GM18508 (cell line): ENCODE measurements around the gene CIAO2A.
"Not testable (repeated sequence)": the region's sequence is repeated elsewhere in the genome, so short reads cannot be mapped to it uniquely, and the experiment has no call there.

Source experiments
- ATAC-seq: cut with Tn5 transposase; IDR thresholded peaks from one replicate; pipeline ENCODE4 v1.9.1; 2021; ENCODE audit warnings: moderate number of reproducible peaks; ENCODE audit not compliant: insufficient read depth, unreplicated experiment

The CIAO2A gene

GRCh38 chr15:64072812-64073211 lies 20.8 kb downstream of the CIAO2A start:
- ATAC-seq = no peak

DNA sequence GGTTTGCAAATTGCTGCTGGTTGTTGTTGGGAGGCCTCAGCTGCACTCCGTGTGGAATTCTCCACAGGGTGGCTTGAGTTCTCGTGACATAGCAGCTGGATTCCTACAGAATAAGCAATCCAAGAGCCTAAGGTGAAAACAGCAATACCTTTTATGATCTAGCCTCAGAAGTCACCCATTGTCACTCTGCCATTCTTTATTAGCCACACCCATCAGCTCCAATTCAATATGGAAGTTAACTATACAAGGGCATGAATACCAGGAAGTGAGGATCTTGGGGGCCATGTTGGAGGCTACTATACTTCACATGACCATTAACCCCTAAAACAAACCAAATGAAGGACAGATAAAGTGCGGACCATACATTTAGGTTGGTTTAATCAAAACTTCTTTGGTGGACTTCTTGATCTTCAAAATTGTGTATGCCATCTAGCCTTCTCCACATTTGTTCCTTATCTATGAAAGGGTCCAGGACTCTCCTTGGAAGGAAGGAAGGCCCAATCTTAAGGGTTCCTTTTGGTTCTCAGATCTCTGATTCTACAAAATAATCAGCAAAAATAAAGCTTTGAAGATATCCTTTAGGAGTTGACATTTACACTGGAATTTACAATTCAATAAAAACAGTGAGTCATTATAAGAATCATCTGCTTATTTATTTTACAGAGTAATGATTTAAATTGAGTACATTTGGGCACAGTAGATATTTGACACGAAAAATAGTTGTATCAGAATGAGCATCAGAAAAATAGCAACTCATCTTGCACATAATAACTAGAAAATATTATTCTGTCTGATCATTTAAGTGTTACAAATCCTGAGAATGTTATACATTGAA lies 21.5 kb downstream of the CIAO2A start:
- ATAC-seq = no peak

DNA sequence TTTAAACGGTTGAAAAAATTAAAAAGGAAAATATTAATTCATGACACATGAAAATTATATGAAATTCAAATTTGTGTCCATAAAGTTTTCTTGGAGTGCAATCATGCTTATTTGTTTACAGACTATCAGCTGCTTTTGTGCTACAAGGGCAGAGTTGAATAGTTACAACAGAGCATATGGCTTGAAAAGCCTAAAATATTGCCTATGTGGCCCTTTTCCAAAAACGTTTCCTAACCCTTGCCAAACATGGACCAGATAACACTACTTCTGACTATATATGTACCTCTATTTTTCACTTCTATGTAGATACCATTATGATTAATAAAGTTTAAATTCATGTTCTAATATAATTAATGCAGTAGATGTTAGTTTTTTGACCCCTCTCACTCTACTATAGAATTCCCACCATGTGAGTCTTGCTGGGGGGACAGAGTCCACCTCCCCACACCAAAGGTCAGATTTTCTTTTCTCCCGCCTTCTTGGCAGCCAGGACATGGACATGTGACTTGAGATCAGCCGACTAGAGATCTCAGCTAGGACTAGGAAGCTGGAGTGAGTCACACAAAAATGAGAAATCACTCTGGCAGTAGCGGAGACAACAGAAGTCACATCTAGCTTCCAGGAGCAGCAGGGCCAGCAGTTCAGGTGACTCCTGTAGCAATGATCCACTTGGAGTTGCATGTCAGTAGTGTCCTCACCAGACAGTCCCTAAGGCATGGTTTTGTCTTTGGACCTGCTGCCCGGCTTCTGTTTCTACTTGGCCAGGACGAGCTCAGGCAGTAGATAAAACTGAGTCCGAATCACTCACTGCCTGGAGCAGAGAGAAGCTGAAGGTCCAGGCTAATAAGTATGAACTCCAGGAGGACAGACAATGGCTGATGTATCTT lies 22.4 kb downstream of the CIAO2A start:
- no peak for ATAC-seq

DNA sequence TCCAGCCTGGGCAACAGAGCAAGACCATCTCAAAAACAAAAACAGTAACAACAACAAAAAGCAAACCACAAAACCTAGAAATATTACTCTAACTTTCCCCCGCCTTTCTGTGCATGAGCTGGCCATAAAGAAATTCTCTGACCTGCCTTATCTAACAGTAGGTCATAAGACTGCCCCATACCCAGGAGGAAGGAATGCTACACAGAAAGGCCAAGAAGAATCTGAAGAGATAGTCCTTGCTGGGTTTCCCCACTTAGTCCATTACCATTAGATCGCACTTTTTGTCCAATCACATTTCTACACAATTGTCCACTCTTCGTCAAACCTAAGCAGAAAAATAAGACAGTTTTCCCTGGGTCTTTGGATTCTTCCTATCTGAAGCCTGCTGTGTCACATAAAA lies 23.5 kb downstream of the CIAO2A start:
- ATAC-seq = no peak

- ATAC-seq = no peak
Observed at GRCh38 chr15:64068133-64068532, 25.5 kb downstream of the CIAO2A start.

DNA sequence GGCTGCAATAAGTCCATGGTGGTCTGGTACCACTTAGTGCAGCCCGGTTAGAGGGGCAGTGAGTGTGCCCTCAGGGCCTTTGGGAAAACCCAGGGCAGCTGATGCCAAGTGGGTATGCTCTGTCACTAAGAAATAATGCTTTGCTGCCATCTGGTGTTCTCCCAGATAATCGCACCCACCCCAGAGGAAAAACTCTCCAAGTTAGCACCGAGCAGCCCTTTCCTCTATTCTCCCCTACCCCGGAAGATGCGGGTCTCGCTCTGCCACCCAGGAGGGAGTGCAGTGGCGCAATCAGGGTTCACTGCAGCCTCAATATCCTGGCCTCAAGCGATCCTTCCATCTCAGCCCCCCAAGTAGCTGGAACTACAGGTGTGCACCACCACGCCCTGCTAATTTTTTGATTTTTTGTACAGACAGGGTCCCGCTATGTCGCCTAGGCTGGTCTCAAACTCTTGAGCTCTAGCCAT lies 26.0 kb downstream of the CIAO2A start:
- no peak for ATAC-seq

GRCh38 chr15:64066451-64066850 lies 27.2 kb downstream of the CIAO2A start:
- ATAC-seq = no peak

- ATAC-seq = no peak
Observed at GRCh38 chr15:64060716-64061115, 32.9 kb downstream of the CIAO2A start.

- not testable (repeated sequence) for ATAC-seq
Observed at GRCh38 chr15:64059104-64059503, 34.5 kb downstream of the CIAO2A start.

DNA sequence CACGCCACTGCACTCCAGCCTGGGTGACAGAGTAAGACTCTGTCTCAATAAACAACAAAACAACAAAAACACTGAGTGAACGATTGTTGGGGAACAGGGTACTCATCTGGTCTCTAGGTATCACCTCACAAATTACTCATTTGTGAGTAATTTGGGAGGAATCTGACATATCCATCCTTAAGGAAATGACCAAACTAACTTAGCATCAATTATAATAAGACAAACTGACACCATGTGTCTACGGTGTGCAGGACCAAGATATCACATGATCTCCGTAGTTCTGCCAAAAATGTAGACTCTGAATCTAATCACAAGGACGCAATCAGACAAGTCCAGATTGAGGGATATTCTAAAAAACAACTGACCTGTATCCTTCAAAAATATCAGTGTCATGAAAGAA lies 35.4 kb downstream of the CIAO2A start:
- ATAC-seq = no peak

DNA sequence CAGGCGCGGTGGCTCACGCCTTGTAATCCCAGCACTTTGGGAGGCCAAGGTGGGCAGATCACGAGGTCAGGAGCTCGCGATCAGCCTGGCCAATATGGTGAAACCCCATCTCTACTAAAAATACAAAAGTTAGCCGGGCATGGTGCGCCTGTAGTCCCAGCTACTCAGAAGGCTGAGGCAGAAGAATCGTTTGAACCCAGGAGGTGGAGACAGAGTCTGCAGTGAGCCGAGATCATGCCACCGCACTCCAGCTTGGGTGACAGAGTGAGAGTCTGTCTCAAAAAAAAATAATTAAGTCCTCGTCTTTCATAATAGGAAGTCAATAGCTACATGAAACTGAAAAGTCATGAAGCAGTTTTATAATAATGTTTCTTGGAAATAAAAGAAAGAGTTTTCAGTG lies 40.0 kb downstream of the CIAO2A start:
- not testable (repeated sequence) for ATAC-seq

GRCh38 chr15:64052925-64053491 lies 40.6 kb downstream of the CIAO2A start:
- ATAC-seq = no peak

- no peak for ATAC-seq
Observed at GRCh38 chr15:64051407-64052259, 42.0 kb downstream of the CIAO2A start.

DNA sequence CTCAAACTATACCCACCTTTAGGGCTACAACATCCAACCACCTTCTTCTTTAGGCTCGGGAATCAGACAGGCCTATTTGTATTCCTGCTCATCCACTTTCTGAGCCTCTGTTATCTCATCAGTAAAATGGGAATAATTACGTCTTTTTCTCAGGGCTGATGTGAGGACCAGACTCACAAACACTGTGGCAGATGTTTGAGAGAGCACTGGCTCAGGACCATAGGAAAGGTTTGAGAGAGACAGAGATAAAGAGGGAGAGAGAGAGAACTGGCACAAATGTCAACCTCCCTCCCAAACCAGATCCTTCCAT lies 42.6 kb downstream of the CIAO2A start:
- no peak for ATAC-seq

DNA sequence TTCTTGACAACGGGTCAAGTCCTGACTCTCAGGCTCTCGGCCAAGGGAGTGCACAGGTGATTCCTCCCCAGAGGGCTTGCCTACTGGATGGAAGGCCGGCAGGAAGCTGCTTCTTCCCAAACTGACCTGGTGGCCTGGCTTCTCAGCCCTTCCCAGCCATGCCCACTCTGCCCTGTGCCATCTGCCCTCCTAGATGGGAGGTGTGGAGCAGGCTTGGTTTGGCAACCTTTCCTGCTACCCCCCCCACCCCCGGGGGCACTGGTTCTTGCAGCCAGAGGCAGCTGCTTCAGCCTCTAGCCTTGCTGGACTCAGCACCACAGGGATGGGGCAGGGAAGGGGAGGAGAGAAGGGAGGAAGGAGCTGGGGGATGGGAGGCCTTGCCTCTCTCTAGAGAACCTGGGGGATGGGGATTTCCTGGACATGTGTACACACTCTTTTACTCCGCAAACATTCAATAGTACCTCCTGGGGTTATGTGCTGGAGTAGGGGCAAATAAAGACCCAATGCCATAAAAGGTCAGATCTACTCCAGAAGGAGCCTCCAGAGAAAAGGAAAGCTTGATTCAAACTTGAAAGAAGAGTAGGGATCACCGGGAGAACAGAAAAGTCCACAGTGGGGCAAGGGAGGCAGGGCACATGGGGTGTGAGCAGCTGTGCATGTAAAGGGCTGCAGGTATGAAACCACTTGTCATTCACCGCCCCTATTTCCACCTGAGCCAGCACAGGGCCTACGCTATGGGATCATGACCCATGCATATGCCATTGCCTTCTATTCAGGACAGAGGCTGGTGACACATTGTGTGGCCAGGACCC lies 43.2 kb downstream of the CIAO2A start:
- ATAC-seq = no peak

DNA sequence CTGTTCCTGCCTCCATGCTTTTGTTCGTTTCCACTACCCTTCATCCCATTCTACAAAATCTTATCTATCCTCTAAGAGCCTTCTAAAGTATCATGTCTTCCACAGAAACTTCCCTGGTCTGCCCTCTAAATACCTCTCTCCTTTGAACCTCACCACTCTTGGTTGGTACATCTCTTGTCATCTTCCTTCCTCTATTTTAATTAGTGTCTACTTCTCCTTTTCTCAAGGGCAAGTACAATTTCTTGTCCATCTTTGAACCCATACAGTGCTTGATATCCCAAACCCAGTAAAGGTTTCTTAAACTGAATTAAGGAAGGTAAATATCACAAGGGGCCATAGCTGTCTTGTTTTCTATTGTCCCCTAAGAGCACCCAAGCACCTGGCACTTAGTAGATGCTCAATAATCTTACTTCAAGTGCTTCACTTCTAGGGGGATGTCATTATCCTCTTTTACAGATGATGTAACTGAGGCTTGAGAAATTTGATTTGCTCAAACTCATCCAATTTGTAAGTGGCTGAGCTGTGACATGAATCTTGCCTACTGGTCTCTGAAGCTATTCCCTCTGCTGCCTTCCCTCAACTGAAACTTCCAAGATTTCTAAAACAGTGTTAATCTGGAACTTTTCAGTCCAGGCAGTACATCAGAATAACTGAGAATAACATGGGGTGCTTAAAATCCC lies 44.7 kb downstream of the CIAO2A start:
- ATAC-seq = no peak

- ATAC-seq = no peak
Observed at GRCh38 chr15:64046421-64047153, 47.1 kb downstream of the CIAO2A start, which contains the start of gene DAPK2. TSS of gene DAPK2 (minus strand) at chr15:64046485. CDS start at chr15:64040261, 6,224 bp downstream.

DNA sequence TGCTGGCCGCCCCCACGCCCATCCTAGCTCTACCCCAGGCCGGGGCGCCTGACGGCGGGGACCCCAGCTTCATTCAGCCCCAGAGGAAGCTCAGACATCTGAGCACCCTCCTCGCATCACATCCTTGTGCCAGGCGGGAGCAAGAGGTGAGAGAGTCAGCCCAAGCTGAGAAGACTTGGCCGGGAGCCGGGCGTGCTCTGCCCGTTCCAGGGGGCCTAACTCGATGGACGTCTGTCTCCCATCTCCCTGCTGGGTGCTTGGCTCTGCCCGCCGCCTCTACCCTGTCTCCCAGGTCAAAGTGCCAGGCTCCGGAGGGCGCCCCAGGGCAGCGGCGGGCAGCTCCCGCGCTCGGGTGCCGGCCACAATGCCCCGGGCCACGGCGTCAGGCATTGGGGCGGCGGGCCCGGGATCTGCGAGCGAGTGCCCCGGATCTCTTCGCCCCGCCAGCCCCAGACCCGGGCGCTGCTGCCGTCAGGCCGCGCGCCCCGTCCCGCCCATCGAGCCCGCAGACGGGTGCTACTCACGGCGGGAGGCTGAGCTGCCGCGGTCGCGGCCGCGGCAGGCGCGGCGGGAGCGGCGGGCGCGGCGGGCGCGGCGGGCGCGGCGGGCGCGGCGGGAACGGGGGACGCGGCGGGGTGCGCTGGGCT lies 47.7 kb downstream of the CIAO2A start:
- ATAC-seq = no peak
